Stimulated activated CD8-positive, alpha-beta memory T cell treated with anti-CD3 and anti-CD28 coated beads, Interleukin-2, amount 100 ng/mL, for 1 hour (primary cell): Measurements from ENCODE around the gene F2.

Experiments used
- DNase-seq, 2 donors: peaks; one replicate each; pipeline ENCODE4 v3.0.0-alpha.2; 2020; ENCODE audit warnings: low read depth in 2 of 2

The F2 gene

GRCh38 chr11:46743693-46744339 is 24.8 kb downstream of the F2 start:
- DNase-seq = no peak

- no peak for DNase-seq
Measured at GRCh38 chr11:46745328-46745727, 26.3 kb downstream of the F2 start.

DNA sequence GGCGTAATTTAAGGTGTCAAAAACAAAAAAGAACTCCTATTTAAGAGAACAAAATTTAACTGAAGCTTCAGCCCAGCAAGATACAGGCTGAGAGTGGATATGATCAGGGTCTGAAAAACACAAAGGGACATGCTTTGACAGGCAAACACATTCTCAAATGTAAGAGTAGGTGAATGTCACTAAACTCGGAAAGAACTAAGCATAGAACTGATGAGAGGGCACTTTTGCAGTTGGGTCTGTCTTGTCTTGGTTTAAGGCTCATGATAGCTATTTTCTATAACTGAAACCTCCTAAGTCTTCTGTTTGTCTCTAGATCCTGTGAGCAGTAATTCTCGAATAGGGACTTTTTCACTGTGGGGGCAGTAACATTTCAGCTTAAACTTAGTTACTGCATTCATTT is 27.0 kb downstream of the F2 start:
- DNase-seq = no peak

GRCh38 chr11:46747150-46747549 is 28.1 kb downstream of the F2 start:
- DNase-seq = no peak

DNA sequence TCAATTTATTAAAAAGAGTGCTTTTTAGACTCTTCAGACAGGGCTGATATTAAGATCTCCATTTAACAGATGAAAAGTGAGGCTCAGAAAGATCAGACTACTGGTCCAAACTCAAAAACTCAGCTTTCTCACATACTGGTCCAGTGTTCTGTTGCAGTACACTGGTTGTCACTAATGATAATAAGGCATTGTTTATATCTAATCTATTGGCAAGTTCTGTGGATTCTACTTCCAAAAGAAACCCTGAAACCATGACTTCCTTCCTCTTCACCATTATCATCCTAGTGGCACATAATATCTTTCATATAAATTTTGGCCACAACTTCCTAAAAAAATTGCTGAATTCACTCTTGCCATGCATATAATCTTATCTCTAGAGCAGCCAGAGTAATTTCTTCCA is 36.9 kb downstream of the F2 start:
- no peak for DNase-seq

- DNase-seq = no peak
Measured at GRCh38 chr11:46759196-46759595, 40.2 kb downstream of the F2 start.

DNA sequence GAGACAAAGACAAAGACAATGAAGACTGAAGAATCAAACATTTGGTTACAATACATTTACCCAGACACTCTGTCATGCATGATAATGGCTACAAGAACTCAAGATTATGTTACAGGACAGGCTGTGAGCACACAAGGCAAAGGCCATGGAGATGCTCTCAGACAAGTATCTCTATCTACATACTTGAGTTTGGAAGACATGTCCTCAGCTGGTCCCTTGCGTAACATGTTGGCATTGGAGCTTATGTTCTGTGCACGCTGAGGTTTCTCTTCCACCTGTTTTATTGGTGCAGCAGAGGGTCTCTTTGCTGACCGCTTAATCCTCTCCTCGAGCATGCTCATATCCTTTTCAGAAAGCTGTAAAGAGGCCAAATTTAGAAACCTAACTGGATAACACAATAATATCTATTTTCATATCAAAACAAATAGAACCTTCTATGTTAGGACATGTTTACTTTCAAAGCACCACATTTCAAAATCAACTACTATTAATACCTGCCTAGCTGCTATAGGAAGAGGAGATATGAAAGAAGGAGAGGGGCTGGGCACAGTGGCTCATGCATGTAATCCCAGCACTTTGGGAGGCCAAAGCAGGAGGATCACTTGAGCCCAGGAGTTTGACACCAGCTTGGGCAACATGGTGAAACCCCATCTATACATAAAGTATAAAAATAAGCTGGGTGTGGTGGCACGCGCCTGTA is 41.6 kb downstream of the F2 start:
- no peak for DNase-seq

- DNase-seq = no peak
Measured at GRCh38 chr11:46761807-46762206, 42.8 kb downstream of the F2 start.

DNA sequence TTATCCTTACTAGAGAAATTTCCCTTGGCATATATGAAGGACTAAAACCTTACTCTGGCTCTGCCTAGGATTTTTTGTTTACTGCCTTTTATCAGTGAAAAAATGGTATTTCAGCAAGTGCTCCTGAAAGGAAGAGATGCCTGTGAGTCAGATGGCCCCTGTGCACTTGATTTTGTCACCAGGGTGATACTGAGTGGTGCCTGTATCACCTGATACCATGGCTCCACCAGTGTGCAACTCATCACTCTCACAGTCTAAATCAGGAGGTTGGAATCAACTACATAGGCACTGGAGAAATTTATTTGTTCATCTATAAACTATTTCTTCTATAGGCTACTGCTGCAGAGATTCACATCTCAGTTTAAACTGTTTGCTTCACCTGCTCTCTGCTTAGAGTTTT is 43.2 kb downstream of the F2 start:
- no peak for DNase-seq

GRCh38 chr11:46766656-46767055 is 47.6 kb downstream of the F2 start:
- DNase-seq = no peak

- DNase-seq = no peak
Measured at GRCh38 chr11:46769636-46770221, 50.7 kb downstream of the F2 start.

DNA sequence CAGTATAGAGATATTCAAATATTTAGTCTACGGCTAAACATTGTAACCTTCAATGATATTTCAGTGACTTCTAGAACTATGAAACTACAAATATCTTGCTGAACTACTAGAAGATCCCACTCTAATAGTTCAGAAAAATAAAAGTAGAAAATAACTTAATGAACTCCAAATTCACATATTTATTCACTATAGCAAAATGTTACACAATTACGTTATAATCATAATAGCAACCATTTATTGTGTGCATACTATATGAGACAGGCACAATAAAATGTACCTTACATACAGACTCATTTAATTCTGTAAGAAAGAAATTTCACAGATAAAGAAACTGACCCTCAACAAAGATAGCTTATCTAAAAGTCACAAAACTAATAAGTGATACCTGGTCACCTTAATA is 57.9 kb downstream of the F2 start:
- DNase-seq = no peak

- DNase-seq = no peak
Measured at GRCh38 chr11:46778416-46778815, 59.4 kb downstream of the F2 start.
